Activated T-cell treated with anti-CD3 and anti-CD28 coated beads for 1 hour (primary cell): ENCODE data around the gene COL2A1.

Experiments used
- DNase-seq: peaks from one replicate; pipeline ENCODE4 v3.0.0-alpha.2; 2020; ENCODE audit warnings: low read depth

COL2A1 gene

DNA sequence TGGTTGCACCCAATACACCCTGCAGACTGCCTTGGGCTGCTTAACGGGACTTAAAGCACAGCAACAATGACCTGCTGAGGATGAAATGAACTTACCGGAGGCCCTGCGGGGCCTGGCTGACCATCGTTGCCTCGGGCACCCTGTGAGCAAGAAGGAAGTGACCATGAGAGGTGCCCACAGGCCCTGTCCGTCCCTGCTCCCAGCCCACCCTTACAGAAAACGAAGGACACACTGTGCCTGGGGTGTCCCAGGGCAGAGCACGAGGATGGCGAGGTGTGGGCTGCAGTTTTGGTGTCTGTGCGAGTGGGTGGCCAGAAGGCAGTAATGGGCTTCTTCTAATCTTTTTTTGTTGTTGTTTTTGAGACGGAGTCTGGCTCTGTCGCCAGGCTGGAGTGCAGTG is 14.6 kb downstream of the COL2A1 start:
- no peak for DNase-seq

DNA sequence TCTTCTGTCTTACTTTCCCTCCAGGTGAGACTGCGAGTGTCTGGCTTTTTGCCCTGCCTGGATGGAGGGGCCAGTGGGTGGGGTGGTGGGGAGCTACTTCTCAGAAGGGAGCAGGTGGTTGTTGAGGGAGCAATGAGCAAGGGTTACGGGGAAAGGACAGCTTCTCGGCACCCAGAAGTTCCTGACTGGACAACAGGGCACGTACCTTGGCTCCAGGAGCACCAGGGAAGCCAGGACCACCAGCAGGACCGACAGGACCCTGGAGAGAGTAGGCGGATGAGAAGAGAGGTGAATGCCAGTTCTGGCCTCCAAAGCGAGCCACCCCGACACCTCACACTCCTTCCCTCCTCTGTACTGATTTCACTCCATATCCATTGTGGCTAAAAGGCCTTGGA is 15.3 kb downstream of the COL2A1 start:
- no peak for DNase-seq

DNA sequence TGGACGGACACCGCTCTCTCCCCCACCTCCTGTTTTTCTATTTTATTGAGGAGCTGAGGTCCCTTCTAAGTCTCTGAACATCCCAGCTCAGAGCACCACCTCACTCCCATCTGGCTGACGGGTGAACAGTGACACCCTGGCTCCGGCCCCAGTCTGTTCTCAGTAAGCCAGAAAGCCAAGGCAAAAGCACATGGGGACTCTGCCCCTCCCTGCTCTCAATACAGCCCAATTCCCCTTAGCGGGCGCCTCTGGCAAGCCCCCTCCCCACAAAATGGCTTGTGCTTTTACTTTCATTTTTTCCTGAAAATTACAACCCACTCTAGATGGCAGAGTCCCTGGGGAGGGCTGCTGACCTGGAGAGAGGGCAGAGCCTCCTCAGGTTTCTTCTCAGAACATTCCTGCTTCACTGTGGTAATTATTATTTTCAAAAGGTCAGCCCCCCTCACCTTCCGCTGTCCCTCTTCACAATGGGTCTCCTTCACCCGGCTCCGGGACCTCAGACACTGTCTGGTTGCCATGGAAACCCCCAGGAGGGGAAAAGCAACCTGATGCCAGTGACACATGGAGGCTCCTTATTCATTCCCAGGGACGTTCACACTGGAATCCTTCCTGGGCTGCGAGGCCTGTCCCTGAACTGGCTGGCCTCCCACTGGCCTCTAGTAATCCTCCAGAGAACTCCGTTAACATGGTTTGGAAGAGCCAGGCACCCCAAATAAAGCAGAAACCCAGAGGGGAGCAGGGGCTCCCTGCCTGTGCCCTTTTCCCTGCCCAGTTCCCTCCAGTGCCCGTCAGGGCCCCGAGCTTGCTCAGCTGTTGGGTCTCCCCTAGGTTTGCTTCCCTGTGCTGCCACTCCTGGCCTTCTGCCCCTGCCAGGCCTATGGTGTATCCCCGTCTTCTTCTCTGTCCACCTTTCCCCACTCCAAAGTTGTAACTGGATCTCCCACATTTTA is 15.9 kb downstream of the COL2A1 start:
- no peak for DNase-seq

DNA sequence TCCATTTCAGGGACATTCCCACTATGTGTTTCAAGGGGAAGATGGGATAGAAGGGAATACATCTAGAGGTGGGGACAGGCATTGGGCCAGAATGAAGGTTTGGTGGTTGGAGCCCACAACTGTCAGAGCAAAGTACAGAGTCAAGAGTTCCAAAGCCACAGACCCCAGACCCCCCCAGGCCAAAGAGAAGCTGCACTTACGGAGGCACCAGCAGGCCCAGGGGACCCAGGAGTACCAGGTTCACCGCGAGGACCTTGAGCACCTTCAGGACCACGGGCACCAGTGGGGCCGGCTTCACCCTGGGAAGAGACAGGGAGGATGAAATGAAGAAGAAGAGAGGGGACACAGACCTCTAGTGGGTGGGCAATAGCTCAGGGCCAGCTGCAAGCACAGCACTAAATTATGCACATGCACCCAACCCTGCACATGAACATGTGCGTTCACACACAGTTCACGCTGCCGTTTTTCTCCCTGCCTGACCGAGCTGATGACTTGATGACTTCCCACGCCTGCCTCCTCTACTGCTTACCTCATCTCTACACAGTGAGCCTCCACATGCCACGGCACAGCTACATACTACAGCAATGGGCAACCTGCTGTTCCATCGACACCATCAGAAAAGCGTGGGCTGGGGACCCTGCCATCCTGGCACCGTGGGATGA is 16.7 kb downstream of the COL2A1 start:
- no peak for DNase-seq

DNA sequence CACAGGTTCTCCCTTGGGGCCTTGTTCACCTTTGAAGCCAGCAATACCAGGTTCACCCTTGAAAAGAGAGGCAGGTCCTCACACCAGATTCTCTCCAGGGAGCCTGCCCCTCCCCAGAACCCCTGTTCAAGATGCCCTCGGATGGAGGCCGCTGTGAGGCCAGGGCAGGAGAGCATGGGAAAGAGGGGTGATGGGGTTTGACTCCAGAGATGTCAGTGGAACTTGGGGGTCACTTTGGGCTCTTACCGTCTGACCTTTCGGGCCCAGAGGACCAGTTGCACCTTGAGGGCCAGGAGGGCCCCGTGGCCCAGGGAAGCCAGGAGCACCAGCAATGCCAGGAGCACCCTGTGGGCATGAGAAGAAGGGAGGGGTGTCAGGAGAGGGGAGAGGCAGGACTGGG is 17.4 kb downstream of the COL2A1 start:
- no peak for DNase-seq

DNA sequence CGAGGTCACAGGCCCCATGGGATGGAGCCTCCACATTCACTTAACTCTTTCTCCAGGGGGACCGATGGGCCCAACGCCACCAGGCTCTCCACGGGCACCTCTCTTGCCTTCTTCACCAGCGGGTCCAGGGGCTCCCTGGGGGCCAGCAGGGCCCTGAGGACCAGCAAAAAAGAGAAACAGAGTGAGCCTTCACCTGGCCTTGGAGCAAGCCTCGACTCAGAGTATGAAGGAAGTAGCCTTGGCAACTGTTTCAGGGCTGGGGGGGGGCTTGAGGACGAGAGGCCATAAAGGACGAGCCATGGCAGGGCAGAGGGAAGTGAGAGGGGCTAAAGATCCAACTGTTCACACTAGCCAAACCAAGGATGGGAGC is 18.0 kb downstream of the COL2A1 start:
- no peak for DNase-seq

DNA sequence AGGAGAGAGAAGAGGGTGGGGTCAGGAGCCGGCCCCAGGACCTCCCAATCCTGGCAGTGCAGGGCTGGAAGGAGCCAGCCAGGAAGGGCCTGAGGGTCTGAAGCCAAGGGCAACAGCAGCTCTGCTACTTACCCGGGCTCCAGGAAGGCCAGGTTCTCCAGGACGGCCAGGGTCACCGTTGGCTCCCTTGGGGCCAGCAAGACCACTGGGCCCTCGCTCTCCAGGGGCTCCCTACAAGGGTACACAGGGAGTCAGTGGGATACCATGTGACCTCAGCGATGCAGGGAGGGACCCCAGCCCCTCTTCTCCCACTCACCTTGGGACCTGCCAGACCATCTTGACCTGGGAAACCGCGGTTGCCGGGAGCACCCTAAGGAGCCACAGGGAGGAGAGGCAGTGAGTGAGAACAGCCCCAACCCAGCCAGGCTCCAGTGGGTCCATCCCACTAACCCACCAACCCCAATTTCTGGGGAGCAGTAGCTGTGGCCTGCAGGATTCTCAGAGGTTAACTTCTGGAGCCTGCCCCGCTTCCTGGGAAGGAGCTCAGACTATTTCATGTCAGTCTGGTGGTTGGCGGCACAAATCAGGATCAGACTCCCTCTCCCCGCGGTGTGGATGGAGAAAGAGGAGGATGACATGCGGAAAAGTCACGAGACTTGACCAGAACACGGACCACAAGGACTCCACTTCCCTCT is 18.5 kb downstream of the COL2A1 start:
- no peak for DNase-seq

DNA sequence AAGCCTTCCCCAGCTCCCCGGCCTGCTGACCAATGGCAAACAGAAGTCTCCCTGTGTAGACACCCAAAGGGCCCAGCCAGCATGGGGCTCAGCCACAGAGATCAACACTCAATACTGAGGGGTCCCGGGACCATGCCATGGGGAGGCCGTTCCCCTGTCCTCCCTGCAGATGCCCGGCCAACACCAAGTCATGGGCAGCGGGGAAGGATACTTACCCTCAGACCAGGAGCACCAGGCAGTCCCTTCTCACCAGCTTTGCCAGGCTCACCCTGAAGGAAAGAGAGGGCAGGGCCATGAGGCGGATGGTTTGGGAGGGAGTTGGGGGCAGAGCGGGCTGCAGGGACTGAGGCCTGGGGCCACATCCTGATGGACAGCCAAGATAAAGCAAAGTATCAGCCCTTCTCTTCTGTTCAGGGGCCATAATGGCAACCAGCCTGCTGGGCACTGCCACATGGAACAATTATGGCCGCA is 19.9 kb downstream of the COL2A1 start:
- no peak for DNase-seq

DNA sequence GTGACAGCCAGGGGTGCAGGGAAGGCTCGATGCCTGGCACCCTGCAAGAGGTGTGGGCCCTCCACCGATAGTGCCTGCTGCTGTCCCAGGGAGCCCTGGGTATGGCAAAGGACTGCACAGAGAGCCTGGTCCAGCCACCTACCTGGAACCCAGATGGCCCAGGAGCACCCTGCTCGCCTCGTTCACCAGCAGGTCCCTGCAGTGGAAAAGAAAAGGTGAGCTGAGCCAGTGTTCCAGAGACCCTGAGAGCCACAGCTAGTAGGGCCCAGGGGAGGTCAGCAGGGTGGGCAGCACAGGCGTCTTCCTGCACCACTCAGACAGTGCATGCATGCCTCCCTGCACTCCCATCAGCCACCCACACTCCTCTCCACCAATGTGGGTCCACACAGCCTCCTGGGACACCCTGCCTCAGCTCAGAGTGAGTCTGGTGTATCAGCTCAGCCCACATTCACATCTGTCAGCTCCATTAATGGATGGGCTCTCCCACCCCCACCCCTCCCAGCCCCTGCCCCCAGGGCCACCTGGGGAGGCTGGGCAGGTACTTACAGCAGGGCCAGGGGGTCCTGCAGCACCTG is 20.6 kb downstream of the COL2A1 start:
- DNase-seq: no peak

DNA sequence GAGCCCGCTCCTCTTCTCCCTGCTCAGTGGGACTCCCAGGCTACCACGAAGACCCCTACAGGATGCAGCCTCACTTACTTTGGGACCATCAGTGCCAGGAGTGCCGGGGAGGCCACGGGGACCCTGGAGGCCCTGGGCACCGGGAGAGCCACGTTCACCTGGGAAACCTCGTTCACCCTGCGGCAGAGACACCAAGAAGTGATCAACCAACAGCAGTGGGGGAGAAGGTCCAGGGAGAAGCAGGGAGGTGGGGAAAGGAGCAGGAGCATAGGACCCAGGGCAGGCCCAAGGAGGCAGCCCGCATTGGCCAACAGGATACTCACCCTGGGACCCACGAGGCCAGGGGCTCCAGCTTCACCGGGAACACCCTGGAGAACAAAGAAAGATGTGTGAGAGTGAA is 21.5 kb downstream of the COL2A1 start:
- DNase-seq: no peak

DNA sequence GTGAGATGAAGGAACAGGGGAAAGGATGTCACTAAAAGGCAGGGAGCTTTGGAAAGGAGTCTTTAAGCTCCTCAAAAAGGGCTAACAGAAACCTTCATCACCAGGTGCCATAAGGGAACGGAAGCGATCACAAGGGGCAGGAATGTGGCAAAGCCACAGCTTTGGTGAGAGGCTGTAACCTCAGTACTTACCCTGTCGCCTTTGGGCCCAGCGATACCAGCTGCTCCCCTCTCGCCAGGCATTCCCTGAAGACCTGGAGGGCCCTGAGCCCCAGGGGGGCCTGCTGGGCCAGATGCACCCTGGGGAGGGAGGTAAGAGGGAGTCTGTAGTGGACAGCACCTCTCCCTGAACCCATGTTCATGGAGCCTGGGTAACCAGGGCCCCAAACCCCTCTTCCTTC is 22.0 kb downstream of the COL2A1 start:
- DNase-seq: no peak

DNA sequence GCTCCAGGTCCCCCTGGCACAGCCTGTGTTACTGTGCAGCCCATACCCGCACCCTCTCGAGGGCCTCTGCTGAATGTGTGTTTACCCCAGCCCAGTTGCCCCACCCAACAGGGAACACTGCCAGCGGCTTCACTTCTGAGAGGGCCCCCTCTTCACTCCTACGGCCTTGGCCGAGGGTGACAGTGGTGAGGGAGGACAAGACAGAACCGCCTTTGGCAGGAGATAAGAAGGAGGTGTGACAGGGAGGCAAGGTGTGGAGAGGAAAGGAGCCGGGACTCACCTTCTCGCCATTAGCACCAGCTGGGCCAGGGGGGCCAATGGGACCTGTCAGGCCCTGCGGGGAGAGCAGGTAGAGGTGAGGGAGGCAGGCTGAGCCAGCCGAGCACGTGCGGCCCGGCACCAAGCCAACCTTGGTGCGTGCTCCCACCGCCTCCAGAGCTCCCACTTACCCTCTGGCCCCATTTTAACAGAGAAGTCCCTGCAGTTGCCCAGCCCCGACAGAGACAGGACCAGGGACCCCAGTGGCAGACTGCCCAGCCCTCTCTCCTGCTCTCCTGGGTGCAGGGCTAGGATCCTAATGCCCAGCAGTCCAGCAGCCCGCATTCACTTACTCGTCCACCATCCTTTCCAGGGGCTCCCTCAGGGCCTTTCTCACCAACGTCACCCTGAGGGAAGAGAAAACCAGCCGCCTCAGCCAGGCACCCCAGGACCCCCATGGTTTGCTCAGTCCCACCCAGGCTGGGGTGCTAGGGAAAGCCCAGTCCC is 22.6 kb downstream of the COL2A1 start:
- no peak for DNase-seq

DNA sequence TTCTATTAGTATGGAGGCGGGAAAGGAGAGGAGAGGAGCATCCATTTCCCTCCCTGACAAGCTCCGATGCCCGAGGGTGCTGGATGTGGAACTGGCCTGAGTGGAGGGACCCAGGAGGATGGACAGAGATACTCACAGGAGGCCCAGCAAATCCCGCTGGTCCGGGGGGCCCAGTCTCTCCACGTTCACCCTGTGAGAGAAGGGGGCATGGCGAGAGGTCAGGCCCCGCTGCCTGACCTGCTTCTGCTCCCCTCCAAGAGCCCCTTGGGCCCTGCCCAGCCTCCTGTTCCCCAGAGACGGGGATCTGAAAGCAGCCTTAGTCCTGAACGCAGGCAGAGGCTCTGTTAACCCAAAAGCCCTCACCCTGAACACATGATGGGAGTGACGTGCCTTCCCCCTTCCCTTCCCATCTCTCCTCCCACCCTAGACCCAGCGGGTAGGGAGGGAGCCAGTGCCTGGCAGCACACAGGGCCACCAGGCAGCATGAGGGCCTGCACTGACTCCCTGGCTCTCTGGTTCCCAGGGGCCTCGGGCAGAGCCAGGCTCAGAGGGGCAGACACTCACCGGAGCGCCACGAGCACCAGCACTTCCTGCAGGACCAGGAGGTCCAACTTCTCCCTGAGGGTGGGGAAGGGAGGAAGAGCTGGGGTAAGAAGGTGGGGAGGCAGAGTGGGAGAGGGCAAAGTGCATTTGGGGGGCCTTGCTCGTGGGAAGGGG is 23.3 kb downstream of the COL2A1 start:
- DNase-seq: no peak

DNA sequence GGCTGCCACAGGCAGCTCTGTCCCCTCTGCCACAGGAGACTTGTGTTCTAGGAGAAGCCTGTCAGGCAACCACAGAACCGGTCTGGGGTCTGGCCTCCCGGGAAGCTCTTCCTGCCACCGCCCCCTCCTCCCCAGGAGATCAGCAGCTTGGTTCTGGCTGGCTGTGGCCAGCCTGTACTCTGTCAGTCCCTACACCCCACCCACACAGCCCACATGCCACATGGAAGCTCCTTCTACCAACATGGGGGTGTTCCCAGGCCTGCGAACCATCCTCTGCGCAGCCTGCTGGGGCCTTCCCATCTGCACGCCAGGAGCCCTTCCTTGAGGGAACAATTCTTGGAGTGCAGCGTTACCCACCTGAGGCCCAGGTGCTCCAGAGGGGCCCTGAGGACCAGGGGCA is 24.1 kb downstream of the COL2A1 start:
- DNase-seq: no peak

DNA sequence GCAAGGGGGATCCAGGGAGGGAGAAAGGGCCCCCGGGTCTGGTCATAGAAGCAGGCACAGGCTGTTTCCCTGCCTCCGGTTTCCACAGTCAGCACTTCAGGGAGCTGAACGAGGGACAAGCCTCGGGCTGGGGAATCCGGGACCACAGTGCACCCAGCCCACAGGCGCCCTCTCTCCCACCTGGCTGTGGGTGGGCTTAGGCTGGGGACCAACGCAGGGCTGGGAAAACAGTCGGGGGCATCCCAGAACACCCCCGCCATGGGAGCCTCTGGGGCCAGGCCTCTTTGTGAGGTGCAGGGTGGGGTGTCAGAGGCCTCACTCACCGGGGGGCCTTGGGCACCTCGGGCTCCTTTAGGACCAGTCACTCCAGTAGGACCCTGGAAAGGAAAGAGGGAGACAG is 24.6 kb downstream of the COL2A1 start:
- DNase-seq: no peak

DNA sequence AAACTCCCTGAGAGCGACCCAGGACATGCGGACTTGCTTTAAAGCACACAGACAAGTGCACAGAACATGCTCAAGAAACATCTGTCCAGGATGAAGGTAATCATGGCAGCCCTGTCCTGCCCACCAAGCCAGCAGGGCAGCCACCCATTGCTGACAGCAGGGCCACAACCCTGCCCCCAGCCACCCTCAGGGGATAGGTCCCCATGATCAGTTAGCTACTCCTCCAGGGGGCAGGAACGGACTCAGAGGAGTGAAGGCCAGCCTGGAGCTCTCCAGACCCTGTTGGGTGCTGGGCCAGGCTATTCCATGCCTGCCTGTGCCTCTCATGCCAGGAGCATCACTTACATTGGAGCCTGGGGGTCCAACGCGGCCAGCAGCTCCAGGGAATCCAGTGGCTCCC is 25.1 kb downstream of the COL2A1 start:
- DNase-seq: no peak

DNA sequence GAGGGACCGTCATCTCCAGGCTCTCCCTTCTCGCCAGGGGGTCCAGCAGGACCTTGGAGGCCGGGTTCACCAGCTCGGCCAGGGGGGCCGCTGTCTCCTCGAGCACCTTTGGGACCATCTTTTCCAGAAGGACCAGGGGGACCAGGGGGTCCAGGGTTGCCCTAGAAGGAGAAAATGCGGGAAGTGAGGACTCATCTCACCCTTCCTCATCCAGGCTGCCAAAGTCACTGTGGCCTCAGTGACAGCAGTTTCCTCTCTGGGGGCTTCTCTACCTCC is 25.7 kb downstream of the COL2A1 start:
- DNase-seq: no peak

DNA sequence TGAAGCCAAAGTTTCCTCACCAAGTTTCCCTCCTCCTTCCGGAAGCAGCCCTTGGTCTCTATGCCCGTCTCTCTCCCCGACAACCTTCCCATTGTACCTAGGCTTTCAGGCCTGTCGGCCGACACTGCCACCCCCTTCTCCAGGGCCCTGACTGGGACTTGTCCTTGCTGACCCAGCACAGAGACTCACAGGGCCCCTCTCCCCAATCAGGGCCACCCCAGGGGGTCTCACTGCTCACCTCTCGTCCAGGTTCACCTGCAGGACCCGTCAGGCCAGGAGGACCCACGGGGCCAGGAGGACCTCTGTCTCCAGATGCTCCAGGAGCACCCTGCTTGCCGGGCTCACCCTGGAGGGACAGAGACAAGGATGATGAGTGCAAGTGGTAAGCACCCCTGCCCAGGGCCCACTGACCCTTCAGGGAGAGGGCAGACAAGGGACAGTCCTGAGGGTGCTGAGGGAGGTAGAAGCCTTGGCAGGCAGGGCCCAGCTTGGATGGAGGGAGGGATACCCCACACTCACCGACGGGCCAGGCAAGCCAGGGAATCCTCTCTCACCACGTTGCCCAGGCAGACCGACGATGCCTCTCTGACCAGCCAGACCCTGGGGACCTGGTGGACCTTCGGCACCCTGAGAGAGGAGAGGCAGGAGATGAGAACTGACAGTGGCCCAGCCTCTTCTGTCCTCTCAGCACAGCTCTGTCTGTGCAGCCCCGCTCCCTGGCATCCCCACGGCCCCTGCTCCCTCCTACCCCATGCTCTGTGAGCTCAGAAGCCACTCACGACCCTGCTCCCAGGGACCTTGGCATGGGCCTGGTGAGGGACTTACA is 26.3 kb downstream of the COL2A1 start:
- DNase-seq: no peak

DNA sequence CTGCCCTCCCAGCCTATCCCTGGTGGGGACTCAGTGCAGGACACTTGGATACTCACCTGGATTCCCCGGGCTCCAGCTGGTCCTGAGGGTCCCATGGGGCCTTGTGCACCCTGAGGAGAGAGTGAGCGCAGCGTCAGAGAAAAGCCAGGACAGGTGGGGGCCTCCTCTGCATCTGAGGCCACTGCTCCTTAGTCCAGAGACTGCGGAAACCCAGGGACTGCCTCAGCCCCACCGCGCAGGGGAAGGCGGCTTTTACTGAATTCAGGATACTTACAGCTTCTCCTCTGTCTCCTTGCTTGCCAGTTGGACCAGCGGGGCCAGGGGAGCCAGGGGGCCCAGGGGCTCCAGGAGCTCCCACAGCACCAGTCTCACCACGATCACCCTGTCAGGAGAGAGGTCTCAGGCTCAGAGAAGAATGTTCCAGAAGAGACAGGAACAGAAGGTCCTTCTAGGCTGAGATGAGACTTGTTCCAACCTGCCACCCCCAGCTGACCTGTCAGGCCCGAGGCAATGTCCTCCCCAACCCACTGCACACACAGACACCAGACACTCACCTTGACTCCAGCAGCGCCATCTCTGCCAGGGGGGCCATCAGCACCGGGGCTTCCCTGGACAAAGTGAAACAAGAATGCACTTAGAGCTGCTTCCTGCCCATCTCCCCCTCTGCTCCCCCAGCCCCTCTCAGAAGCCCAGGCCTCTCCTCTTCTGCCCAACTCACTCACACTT is 27.1 kb downstream of the COL2A1 start:
- DNase-seq: no peak

DNA sequence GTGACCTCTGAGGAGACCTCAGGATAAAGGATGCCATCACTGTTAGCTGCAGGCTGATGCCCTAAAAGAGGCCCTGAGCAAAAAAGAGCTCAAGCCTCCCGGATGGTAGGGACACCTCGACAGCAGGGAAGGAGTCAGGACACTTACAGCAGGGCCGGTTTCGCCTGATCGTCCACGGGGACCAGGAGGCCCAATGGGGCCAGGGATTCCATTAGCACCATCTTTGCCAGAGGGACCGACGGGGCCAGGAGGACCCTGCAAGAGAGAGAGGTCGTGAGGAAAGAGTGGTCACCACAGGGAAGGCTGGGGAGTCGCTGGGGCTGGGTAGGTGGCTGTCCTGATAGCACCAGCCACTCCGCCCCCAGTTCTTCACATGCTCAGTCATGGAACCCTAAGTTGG is 28.5 kb downstream of the COL2A1 start:
- DNase-seq: no peak
